Right ventricle myocardium inferior (tissue), 1 donor: ENCODE measurements around the gene NPAS3. TPM values are rescaled to one million over a fixed set of nuclear protein-coding genes. Genes with fewer than 3 reads are reported as not detected.
A peak's percentile ranks its signal among the peaks of the same experiment; 100 is the strongest.

ENCODE experiments used
- ATAC-seq: fragments of 200-7000 bp; cut with Tn5 transposase; one replicate; pipeline ENCODE4 v1.9.1; 2020; ENCODE audit warnings: mild to moderate bottlenecking, moderate library complexity
- DNase-seq: peaks from one replicate; pipeline ENCODE4 v3.0.0; 2021; ENCODE audit errors: missing footprints
- intact Hi-C: fragments of 100-400 bp; cut with DNase I; formaldehyde crosslinking; loops from one replicate; pipeline ENCODE4 v1.11.0; 2022
- total RNA-seq: library from RNA; stranded (reverse); fragmentation: NEBNext Ultra II Directional; extraction: Animal tissue kit (Norgen Biotek cat#: 25700); gene quantifications from one replicate; pipeline ENCODE4 v1.2.1, GENCODE V29; 2021
- donor health status: DM: no; HTN: yes; CAD: no; lungs with severe emphysema.

Gene NPAS3
- total RNA-seq, 1 donor from 2014 or later = 1.9 TPM

- DNase-seq (no peak), ATAC-seq (no peak)
- intact Hi-C loops = no loop called here
These were observed 522.4 kb downstream of the NPAS3 start for GRCh38 chr14:33461036-33461435.

- no peak for ATAC-seq
- intact Hi-C loops = no loop called here
- DNase-seq = no peak
These were observed 525.1 kb downstream of the NPAS3 start for GRCh38 chr14:33463731-33464130.

- DNase-seq (no peak), ATAC-seq (no peak)
- intact Hi-C loops = no loop called here
These were observed 525.7 kb downstream of the NPAS3 start for GRCh38 chr14:33464254-33464962.

GRCh38 chr14:33465846-33466700 lies 527.4 kb downstream of the NPAS3 start:
- intact Hi-C loops = no loop called here
- no peak for DNase-seq
- no peak for ATAC-seq

- no peak for ATAC-seq
- intact Hi-C loops = no loop called here
- DNase-seq = no peak
These were observed 529.3 kb downstream of the NPAS3 start for GRCh38 chr14:33467971-33468370.

GRCh38 chr14:33469898-33470297 lies 531.2 kb downstream of the NPAS3 start:
- intact Hi-C loops = no loop called here
- ATAC-seq (no peak), DNase-seq (no peak)

- no peak for ATAC-seq
- intact Hi-C loops = no loop called here
- DNase-seq = no peak
These were observed 533.1 kb downstream of the NPAS3 start for GRCh38 chr14:33471776-33472175.

GRCh38 chr14:33475623-33476022 lies 536.9 kb downstream of the NPAS3 start:
- DNase-seq (no peak), ATAC-seq (no peak)
- intact Hi-C loops = no loop called here

- ATAC-seq (no peak), DNase-seq (no peak)
- intact Hi-C loops = no loop called here
These were observed 539.1 kb downstream of the NPAS3 start for GRCh38 chr14:33477797-33478196.

- no peak for ATAC-seq
- intact Hi-C loops = no loop called here
- DNase-seq = no peak
These were observed 541.6 kb downstream of the NPAS3 start for GRCh38 chr14:33480071-33480886.

- ATAC-seq = no peak
- intact Hi-C loops = no loop called here
These were observed 542.2 kb downstream of the NPAS3 start for GRCh38 chr14:33480887-33481184.

GRCh38 chr14:33483110-33483509 lies 544.4 kb downstream of the NPAS3 start:
- ATAC-seq (no peak), DNase-seq (no peak)
- intact Hi-C loops = no loop called here

More at GRCh38 chr14:33480887-33481184, 542.2 kb downstream of the NPAS3 start:
- no peak for DNase-seq

- intact Hi-C loops = no loop called here
- no peak for DNase-seq
- ATAC-seq = no peak
These were observed 544.9 kb downstream of the NPAS3 start for GRCh38 chr14:33483541-33483940.

- DNase-seq (no peak), ATAC-seq (peak; percentile 59)
- intact Hi-C loops = no loop called here
These were observed 545.6 kb downstream of the NPAS3 start for GRCh38 chr14:33484264-33484663.

GRCh38 chr14:33486332-33486890 lies 547.7 kb downstream of the NPAS3 start:
- DNase-seq (peak; percentile 45), ATAC-seq (no peak)
- intact Hi-C loops = no loop called here

- intact Hi-C loops = no loop called here
- DNase-seq = no peak
- no peak for ATAC-seq
These were observed 549.9 kb downstream of the NPAS3 start for GRCh38 chr14:33488582-33488981.

GRCh38 chr14:33490555-33490954 lies 551.9 kb downstream of the NPAS3 start:
- intact Hi-C loops = no loop called here
- ATAC-seq (no peak), DNase-seq (no peak)

- intact Hi-C loops = no loop called here
- DNase-seq (no peak), ATAC-seq (no peak)
These were observed 552.4 kb downstream of the NPAS3 start for GRCh38 chr14:33491112-33491511.

- no peak for ATAC-seq
- intact Hi-C loops = no loop called here
- no peak for DNase-seq
These were observed 553.8 kb downstream of the NPAS3 start for GRCh38 chr14:33492491-33492890.
